ENCODE data around the gene PAQR8. TPM values are rescaled to one million over a fixed set of nuclear protein-coding genes. Genes with fewer than 3 reads are reported as not detected.

Gene PAQR8
- total and polyA plus RNA-seq, 7 donors, result 0.39 to 1.3 (median 0.68) TPM

- 81 to 86% (median 82%) methylated on average over 2 of the region's 2 CpGs for WGBS, 3 donors
- no peak for DNase-seq
- peaks cover 0 to 2% (median 0%) of the 10 kb centered on the region in 3 donors for H3K27me3 ChIP-seq (ENCODE audit: insufficient read depth in 3 of 3, low read length in 2 of 3)
- H3K4me1 ChIP-seq, result no peaks in the 10 kb centered on the region
- no peak overlapping the region for H3K27ac ChIP-seq
- TF ChIP-seq CTCF (IDR thresholded peaks at IDR 0.05), result no peak
- H3K9me3 ChIP-seq, result no peaks in the 10 kb centered on the region
- intact Hi-C loops (cut with DNase I), result no loop called here
- no peaks in the 10 kb centered on the region for H3K36me3 ChIP-seq (ENCODE audit: insufficient read depth in 1 of 2, low read depth in 1 of 2)
- no peak for ATAC-seq
- no peak overlapping the region for H3K4me3 ChIP-seq
These were observed 20.2 kb upstream of the PAQR8 start for GRCh38 chr6:52341561-52342260.

- DNase-seq, result no peak
- intact Hi-C loops (cut with DNase I), result no loop called here
- TF ChIP-seq CTCF (IDR thresholded peaks at IDR 0.05), result no peak
- no peak for ATAC-seq
- no peaks in the 10 kb centered on the region for H3K36me3 ChIP-seq (ENCODE audit: insufficient read depth in 1 of 2, low read depth in 1 of 2)
- no peak overlapping the region for H3K27ac ChIP-seq
- WGBS, 3 donors, result 78 to 88% (median 83%) methylated on average over 1 of the region's 1 CpG
- no peaks in the 10 kb centered on the region for H3K4me1 ChIP-seq
- no peaks in the 10 kb centered on the region for H3K27me3 ChIP-seq (ENCODE audit: insufficient read depth in 3 of 3, low read length in 2 of 3)
- no peak overlapping the region for H3K4me3 ChIP-seq
- H3K9me3 ChIP-seq, result no peaks in the 10 kb centered on the region
These were observed 16.6 kb upstream of the PAQR8 start for GRCh38 chr6:52345311-52345710.

- Histone ChIP-seq H3K27me3 (ENCODE audit: insufficient read depth in 3 of 3, low read length in 2 of 3) (no peaks in the 10 kb centered on the region), H3K27ac (no peak overlapping the region), H3K4me1 (no peaks in the 10 kb centered on the region), H3K4me3 (no peak overlapping the region), H3K36me3 (ENCODE audit: insufficient read depth in 1 of 2, low read depth in 1 of 2) (no peaks in the 10 kb centered on the region), H3K9me3 (no peaks in the 10 kb centered on the region)
- DNase-seq (no peak), ATAC-seq (no peak)
- intact Hi-C loops (cut with DNase I), result no loop called here
- TF ChIP-seq CTCF (IDR thresholded peaks at IDR 0.05), result no peak
- 69 to 81% (median 72%) methylated on average over 2 of the region's 2 CpGs for WGBS, 3 donors
These were observed 15.4 kb upstream of the PAQR8 start for GRCh38 chr6:52346503-52346902.

GRCh38 chr6:52347818-52348217, 14.1 kb upstream of the PAQR8 start:
- H3K27me3 ChIP-seq (ENCODE audit: insufficient read depth in 3 of 3, low read length in 2 of 3), result no peaks in the 10 kb centered on the region
- ATAC-seq, result no peak
- H3K36me3 ChIP-seq (ENCODE audit: insufficient read depth in 1 of 2, low read depth in 1 of 2), result no peaks in the 10 kb centered on the region
- H3K4me1 ChIP-seq, result no peaks in the 10 kb centered on the region
- H3K27ac ChIP-seq, result no peak overlapping the region
- 73 to 92% (median 79%) methylated on average over 1 of the region's 1 CpG for WGBS, 3 donors
- H3K4me3 ChIP-seq, result no peak overlapping the region
- no peak for TF ChIP-seq CTCF (IDR thresholded peaks at IDR 0.05)
- no peaks in the 10 kb centered on the region for H3K9me3 ChIP-seq
- DNase-seq, result no peak
- intact Hi-C loops (cut with DNase I), result no loop called here

- Histone ChIP-seq H3K27ac (no peak overlapping the region), H3K27me3 (ENCODE audit: insufficient read depth in 3 of 3, low read length in 2 of 3) (peaks cover 0 to 2% (median 0%) of the 10 kb centered on the region in 3 donors), H3K4me1 (no peaks in the 10 kb centered on the region), H3K9me3 (no peaks in the 10 kb centered on the region), H3K4me3 (no peak overlapping the region), H3K36me3 (ENCODE audit: insufficient read depth in 1 of 2, low read depth in 1 of 2) (no peaks in the 10 kb centered on the region)
- no peak for DNase-seq
- WGBS, 3 donors, result 91 to 100% (median 94%) methylated on average over 1 of the region's 1 CpG
- no peak for TF ChIP-seq CTCF (IDR thresholded peaks at IDR 0.05)
- ATAC-seq, result no peak
- intact Hi-C loops (cut with DNase I), result no loop called here
These were observed 10.1 kb upstream of the PAQR8 start for GRCh38 chr6:52351879-52352238.
